Caco-2 (cell line): ENCODE results near the gene MSRB3. TPM values are rescaled to one million over a fixed set of nuclear protein-coding genes. Genes with fewer than 3 reads are reported as not detected.

Source experiments
- BruUV-seq: library from RNA; stranded (reverse); fragments of 400-500 nt; replicated peaks from 2 replicates; lab custom pipeline; 2021; lab: Mats Ljungman, UMichigan
- CTCF ChIA-PET: fragments of 300-600 bp; sonication (Branson Sonifier 250); formaldehyde crosslinking; loops from one replicate; lab custom pipeline; 2022; ENCODE audit warnings: antibody characterized with exemption; lab: Charles Lee
- POLR2A ChIA-PET: fragments of 300-600 bp; sonication (Branson Sonifier 250); formaldehyde crosslinking; loops from one replicate; lab custom pipeline; 2022; ENCODE audit warnings: antibody characterized with exemption; lab: Charles Lee
- DNase-seq, 2 experiments: peaks; one replicate each; pipeline versions ENCODE4 v3.0.0 to v3.0.0-alpha.2; 2020 to 2022
- H3K27me3 ChIP-seq: replicated peaks from 2 replicates; pipeline ENCODE4 v1.6.0; 2011; ENCODE audit warnings: low read length; ENCODE audit not compliant: control insufficient read depth, insufficient read depth
- H3K36me3 ChIP-seq: 2 replicates; pipeline ENCODE4 v1.5.1; 2011; ENCODE audit warnings: low read length; ENCODE audit not compliant: control insufficient read depth, insufficient read depth
- H3K4me1 ChIP-seq: fragments of 250-450 bp; sonication (Bioruptor Pico); 2 replicates; pipeline ENCODE4 v1.5.1; 2020; ENCODE audit warnings: mild to moderate bottlenecking
- H3K4me3 ChIP-seq: 2 replicates; pipeline ENCODE4 v1.5.1; 2011; ENCODE audit warnings: low read depth, mild to moderate bottlenecking, control low read depth, low read length
- H3K9me3 ChIP-seq: fragments of 250-450 bp; sonication (Bioruptor Pico); 2 replicates; pipeline ENCODE4 v1.5.1; 2020; ENCODE audit warnings: mild to moderate bottlenecking, moderate library complexity
- H3K27ac Mint-ChIP-seq: one replicate; pipeline ENCODE4 v1.8.0; 2022; ENCODE audit warnings: mixed read lengths; ENCODE audit not compliant: unreplicated experiment
- H3K27me3 Mint-ChIP-seq: one replicate; pipeline ENCODE4 v1.8.0; 2022; ENCODE audit warnings: mixed read lengths; ENCODE audit not compliant: insufficient read depth, unreplicated experiment
- H3K36me3 Mint-ChIP-seq: one replicate; pipeline ENCODE4 v1.8.0; 2022; ENCODE audit warnings: mild to moderate bottlenecking, mixed read lengths; ENCODE audit not compliant: insufficient read depth, unreplicated experiment
- H3K4me1 Mint-ChIP-seq: one replicate; pipeline ENCODE4 v1.8.0; 2022; ENCODE audit warnings: low read depth, mixed read lengths; ENCODE audit not compliant: unreplicated experiment
- H3K4me3 Mint-ChIP-seq: one replicate; pipeline ENCODE4 v1.8.0; 2022; ENCODE audit warnings: mild to moderate bottlenecking, moderate library complexity, mixed read lengths; ENCODE audit not compliant: unreplicated experiment
- H3K9me3 Mint-ChIP-seq: one replicate; pipeline ENCODE4 v1.8.0; 2022; ENCODE audit warnings: mixed read lengths; ENCODE audit not compliant: unreplicated experiment
- CTCF ChIP-seq, 2 experiments: fragments of 200-600 bp in 1 of 2; IDR thresholded peaks; 1 replicate in 1 of 2; 2 replicates in 1 of 2; pipeline versions ENCODE4 v1.5.1 to v1.8.0; 2011 to 2022; ENCODE audit warnings: antibody characterized with exemption in 1 of 2, control low read depth in 1 of 2, inconsistent platforms in 1 of 2, low read depth in 1 of 2, low read length in 1 of 2, mild to moderate bottlenecking in 1 of 2, moderate library complexity in 1 of 2; ENCODE audit not compliant: insufficient read depth in 1 of 2, severe bottlenecking in 1 of 2, unreplicated experiment in 1 of 2
- intact Hi-C: fragments of 100-400 bp; cut with micrococcal nuclease; formaldehyde crosslinking; loops from one replicate; pipeline ENCODE4 v1.10.0; 2022; ENCODE audit not compliant: unreplicated experiment
- total RNA-seq: library from RNA; stranded (reverse); gene quantifications from 2 replicates; pipeline ENCODE4 v1.2.3, GENCODE V29; 2022

MSRB3 gene
- total RNA-seq, 1 experiment from 2014 or later, result 7.7 TPM

- Mint-ChIP-seq H3K4me3 (no peak overlapping the region), H3K36me3 (no peaks in the 10 kb centered on the region), H3K27ac (no peak overlapping the region), H3K27me3 (no peaks in the 10 kb centered on the region), H3K4me1 (no peaks in the 10 kb centered on the region), H3K9me3 (no peaks in the 10 kb centered on the region)
- TF ChIP-seq CTCF (IDR thresholded peaks at IDR 0.05; ENCODE audit: insufficient read depth in 1 of 2, low read depth in 1 of 2, low read length in 1 of 2, severe bottlenecking in 1 of 2, unreplicated experiment in 1 of 2), result no peak
- BruUV-seq, result no TSS peak
- H3K36me3 ChIP-seq, result no peaks in the 10 kb centered on the region
- CTCF ChIA-PET, result no interaction called here
- H3K9me3 ChIP-seq, result no peaks in the 10 kb centered on the region
- H3K4me1 ChIP-seq, result no peaks in the 10 kb centered on the region
- DNase-seq, result no peak
- H3K27me3 ChIP-seq, result no peaks in the 10 kb centered on the region
- intact Hi-C loops, result no loop called here
- POLR2A ChIA-PET, result no interaction called here
- H3K4me3 ChIP-seq, result no peak overlapping the region
These were observed 166.5 kb downstream of the MSRB3 start for GRCh38 chr12:65444996-65445395.

GRCh38 chr12:65446901-65447300 is 168.4 kb downstream of the MSRB3 start:
- H3K9me3 ChIP-seq, result no peaks in the 10 kb centered on the region
- H3K27me3 Mint-ChIP-seq, result no peaks in the 10 kb centered on the region
- no peak overlapping the region for H3K27ac Mint-ChIP-seq
- H3K9me3 Mint-ChIP-seq, result no peaks in the 10 kb centered on the region
- no peak overlapping the region for H3K4me3 ChIP-seq
- no peaks in the 10 kb centered on the region for H3K27me3 ChIP-seq
- no peaks in the 10 kb centered on the region for H3K36me3 ChIP-seq
- H3K4me1 ChIP-seq, result no peaks in the 10 kb centered on the region
- H3K4me1 Mint-ChIP-seq, result no peaks in the 10 kb centered on the region
- no peaks in the 10 kb centered on the region for H3K36me3 Mint-ChIP-seq
- CTCF ChIA-PET, result no interaction called here
- TF ChIP-seq CTCF (IDR thresholded peaks at IDR 0.05; ENCODE audit: insufficient read depth in 1 of 2, low read depth in 1 of 2, low read length in 1 of 2, severe bottlenecking in 1 of 2, unreplicated experiment in 1 of 2), result no peak
- H3K4me3 Mint-ChIP-seq, result no peak overlapping the region
- no TSS peak for BruUV-seq
- POLR2A ChIA-PET, result no interaction called here
- no peak for DNase-seq
- intact Hi-C loops, result no loop called here

- TF ChIP-seq CTCF (IDR thresholded peaks at IDR 0.05; ENCODE audit: insufficient read depth in 1 of 2, low read depth in 1 of 2, low read length in 1 of 2, severe bottlenecking in 1 of 2, unreplicated experiment in 1 of 2), result no peak
- Histone ChIP-seq H3K36me3 (no peaks in the 10 kb centered on the region), H3K4me3 (no peak overlapping the region), H3K27me3 (no peaks in the 10 kb centered on the region), H3K9me3 (no peaks in the 10 kb centered on the region), H3K4me1 (peaks cover 5% of the 10 kb centered on the region; the same call in 1 of the 2 replicates)
- H3K4me3 Mint-ChIP-seq, result no peak overlapping the region
- ChIA-PET POLR2A (no interaction called here), CTCF (no interaction called here)
- DNase-seq, result no peak
- no peak overlapping the region for H3K27ac Mint-ChIP-seq
- BruUV-seq, result no TSS peak
- no peaks in the 10 kb centered on the region for H3K36me3 Mint-ChIP-seq
- peaks cover 8% of the 10 kb centered on the region for H3K4me1 Mint-ChIP-seq
- intact Hi-C loops, result no loop called here
- no peaks in the 10 kb centered on the region for H3K27me3 Mint-ChIP-seq
- no peaks in the 10 kb centered on the region for H3K9me3 Mint-ChIP-seq
These were observed 170.9 kb downstream of the MSRB3 start for GRCh38 chr12:65449400-65449799.
